Testis (tissue), 2 donors: Measurements from ENCODE around the gene USP14.

Experiments used
- POLR2A ChIP-seq: fragments of 450-650 bp; IDR thresholded peaks from one replicate; pipeline ENCODE4 v1.6.1; 2017; ENCODE audit warnings: antibody characterized with exemption, mild to moderate bottlenecking, moderate library complexity
- TF ChIP-seq, protein P1 (sequence below), 3 experiments: fragments of 450-650 bp in 2 of 3; fragments of 200-600 bp in 1 of 3; sonication (generic) in 1 of 3; IDR thresholded peaks; one replicate each; pipeline ENCODE4 v1.5.1; 2016 to 2019; ENCODE audit warnings: antibody characterized with exemption in 3 of 3, mild to moderate bottlenecking in 2 of 3, moderate library complexity in 1 of 3

DNA sequence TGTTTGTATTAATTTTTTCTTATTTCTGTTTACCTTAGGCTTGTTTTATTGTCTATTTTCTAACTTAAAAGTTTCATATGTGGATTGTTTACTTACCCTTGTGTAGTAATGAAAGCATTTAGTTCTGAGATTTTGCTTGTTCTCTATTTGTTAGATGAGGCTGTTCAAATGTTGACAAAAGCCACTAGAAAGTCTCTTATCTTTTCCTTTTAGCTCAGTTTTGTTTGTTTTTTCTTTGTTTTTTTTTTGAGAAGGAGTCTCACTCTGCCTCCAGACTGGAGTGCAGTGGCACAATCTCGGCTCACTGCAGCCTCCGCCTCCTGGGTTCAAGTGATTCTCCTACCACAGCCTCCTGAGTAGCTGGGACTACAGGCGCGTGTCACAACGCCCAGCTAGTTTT lies 30.9 kb downstream of the USP14 start:
- TF ChIP-seq, protein P1, sequence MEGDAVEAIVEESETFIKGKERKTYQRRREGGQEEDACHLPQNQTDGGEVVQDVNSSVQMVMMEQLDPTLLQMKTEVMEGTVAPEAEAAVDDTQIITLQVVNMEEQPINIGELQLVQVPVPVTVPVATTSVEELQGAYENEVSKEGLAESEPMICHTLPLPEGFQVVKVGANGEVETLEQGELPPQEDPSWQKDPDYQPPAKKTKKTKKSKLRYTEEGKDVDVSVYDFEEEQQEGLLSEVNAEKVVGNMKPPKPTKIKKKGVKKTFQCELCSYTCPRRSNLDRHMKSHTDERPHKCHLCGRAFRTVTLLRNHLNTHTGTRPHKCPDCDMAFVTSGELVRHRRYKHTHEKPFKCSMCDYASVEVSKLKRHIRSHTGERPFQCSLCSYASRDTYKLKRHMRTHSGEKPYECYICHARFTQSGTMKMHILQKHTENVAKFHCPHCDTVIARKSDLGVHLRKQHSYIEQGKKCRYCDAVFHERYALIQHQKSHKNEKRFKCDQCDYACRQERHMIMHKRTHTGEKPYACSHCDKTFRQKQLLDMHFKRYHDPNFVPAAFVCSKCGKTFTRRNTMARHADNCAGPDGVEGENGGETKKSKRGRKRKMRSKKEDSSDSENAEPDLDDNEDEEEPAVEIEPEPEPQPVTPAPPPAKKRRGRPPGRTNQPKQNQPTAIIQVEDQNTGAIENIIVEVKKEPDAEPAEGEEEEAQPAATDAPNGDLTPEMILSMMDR (IDR thresholded peaks at IDR 0.05) = no peak
- no peak for TF ChIP-seq POLR2A
